HS-5 (cell line): ENCODE measurements around the gene PRKCSH.
"Not testable (repeated sequence)": the region's sequence is repeated elsewhere in the genome, so short reads cannot be mapped to it uniquely, and the experiment has no call there.

Experiments
- DNase-seq: peaks from one replicate; pipeline ENCODE4 v3.0.0-alpha.2; 2012; ENCODE audit warnings: low read depth

The PRKCSH gene

GRCh38 chr19:11435057-11435832, at the start of gene PRKCSH, which contains the start of gene ODAD3:
Gene PRKCSH, plus strand, starts transcription at chr19:11435635. Its CDS starts 483 bp downstream, at chr19:11436118.
Gene ODAD3, minus strand, starts transcription at chr19:11435121. Its CDS starts 105 bp downstream, at chr19:11435016.
- DNase-seq, result peak; percentile 100

GRCh38 chr19:11387162-11388034, 48.0 kb upstream of the PRKCSH start:
- no peak for DNase-seq

GRCh38 chr19:11390359-11390758, 45.1 kb upstream of the PRKCSH start:
- DNase-seq, result no peak

GRCh38 chr19:11390933-11391680, 44.3 kb upstream of the PRKCSH start:
- no peak for DNase-seq

- DNase-seq, result no peak
Measured at GRCh38 chr19:11397089-11397610, 38.3 kb upstream of the PRKCSH start.

GRCh38 chr19:11399667-11400066, 35.8 kb upstream of the PRKCSH start:
- no peak for DNase-seq

GRCh38 chr19:11400798-11401197, 34.6 kb upstream of the PRKCSH start:
- DNase-seq, result no peak

GRCh38 chr19:11401808-11402543, 33.5 kb upstream of the PRKCSH start:
- DNase-seq, result no peak

- DNase-seq, result no peak
Measured at GRCh38 chr19:11404588-11405222, 30.7 kb upstream of the PRKCSH start.

- no peak for DNase-seq
Measured at GRCh38 chr19:11405846-11406643, 29.4 kb upstream of the PRKCSH start.

GRCh38 chr19:11406703-11407236, 28.7 kb upstream of the PRKCSH start:
- not testable (repeated sequence) for DNase-seq

GRCh38 chr19:11408591-11408990, 26.8 kb upstream of the PRKCSH start:
- DNase-seq, result no peak

GRCh38 chr19:11410682-11411081, 24.8 kb upstream of the PRKCSH start:
- DNase-seq, result peak; percentile 15

GRCh38 chr19:11414544-11414943, 20.9 kb upstream of the PRKCSH start:
- no peak for DNase-seq

GRCh38 chr19:11416346-11417052, 18.9 kb upstream of the PRKCSH start:
- no peak for DNase-seq

GRCh38 chr19:11418094-11418548, 17.3 kb upstream of the PRKCSH start:
- no peak for DNase-seq

GRCh38 chr19:11418549-11419506, 16.6 kb upstream of the PRKCSH start, which contains the start of gene RGL3:
Gene RGL3, minus strand, starts transcription at chr19:11419314. Its CDS starts 36 bp downstream, at chr19:11419278.
- no peak for DNase-seq
